22Rv1 (cell line): ENCODE results near the gene NBAS.

Experiments used
- H3K27ac ChIP-seq: fragments of 450-650 bp; 2 replicates; pipeline ENCODE4 v1.5.1; 2017
- ZFX ChIP-seq: fragments of 450-650 bp; IDR thresholded peaks from 2 replicates; pipeline ENCODE4 v1.6.1; 2017; ENCODE audit warnings: antibody characterized with exemption, borderline replicate concordance
- TF ChIP-seq, protein P1 (sequence below): fragments of 450-650 bp; IDR thresholded peaks from 2 replicates; pipeline ENCODE4 v1.5.1; 2017; ENCODE audit warnings: mild to moderate bottlenecking

NBAS gene

DNA sequence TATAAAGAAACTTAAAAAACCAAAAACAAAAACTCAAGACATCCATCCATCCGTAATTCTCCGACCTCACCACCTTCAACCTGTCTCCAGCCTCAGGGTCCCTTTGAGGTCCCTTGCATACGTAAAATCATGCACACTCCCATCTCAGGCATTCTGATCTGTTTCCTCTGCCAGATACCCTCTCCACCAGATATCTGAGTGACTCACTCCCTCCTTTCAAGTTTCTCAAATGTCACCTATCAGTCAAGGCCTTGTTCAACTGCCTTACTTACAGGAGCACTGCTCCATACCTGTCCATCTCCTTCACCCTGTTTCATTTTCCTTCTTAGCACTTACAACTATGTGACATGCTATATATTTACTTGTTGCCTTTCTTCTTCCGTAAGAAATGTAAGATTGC, 369.3 kb downstream of the NBAS start:
- no peak for TF ChIP-seq ZFX
- TF ChIP-seq, protein P1, sequence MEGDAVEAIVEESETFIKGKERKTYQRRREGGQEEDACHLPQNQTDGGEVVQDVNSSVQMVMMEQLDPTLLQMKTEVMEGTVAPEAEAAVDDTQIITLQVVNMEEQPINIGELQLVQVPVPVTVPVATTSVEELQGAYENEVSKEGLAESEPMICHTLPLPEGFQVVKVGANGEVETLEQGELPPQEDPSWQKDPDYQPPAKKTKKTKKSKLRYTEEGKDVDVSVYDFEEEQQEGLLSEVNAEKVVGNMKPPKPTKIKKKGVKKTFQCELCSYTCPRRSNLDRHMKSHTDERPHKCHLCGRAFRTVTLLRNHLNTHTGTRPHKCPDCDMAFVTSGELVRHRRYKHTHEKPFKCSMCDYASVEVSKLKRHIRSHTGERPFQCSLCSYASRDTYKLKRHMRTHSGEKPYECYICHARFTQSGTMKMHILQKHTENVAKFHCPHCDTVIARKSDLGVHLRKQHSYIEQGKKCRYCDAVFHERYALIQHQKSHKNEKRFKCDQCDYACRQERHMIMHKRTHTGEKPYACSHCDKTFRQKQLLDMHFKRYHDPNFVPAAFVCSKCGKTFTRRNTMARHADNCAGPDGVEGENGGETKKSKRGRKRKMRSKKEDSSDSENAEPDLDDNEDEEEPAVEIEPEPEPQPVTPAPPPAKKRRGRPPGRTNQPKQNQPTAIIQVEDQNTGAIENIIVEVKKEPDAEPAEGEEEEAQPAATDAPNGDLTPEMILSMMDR = no peak
- H3K27ac ChIP-seq = no peak overlapping the region

DNA sequence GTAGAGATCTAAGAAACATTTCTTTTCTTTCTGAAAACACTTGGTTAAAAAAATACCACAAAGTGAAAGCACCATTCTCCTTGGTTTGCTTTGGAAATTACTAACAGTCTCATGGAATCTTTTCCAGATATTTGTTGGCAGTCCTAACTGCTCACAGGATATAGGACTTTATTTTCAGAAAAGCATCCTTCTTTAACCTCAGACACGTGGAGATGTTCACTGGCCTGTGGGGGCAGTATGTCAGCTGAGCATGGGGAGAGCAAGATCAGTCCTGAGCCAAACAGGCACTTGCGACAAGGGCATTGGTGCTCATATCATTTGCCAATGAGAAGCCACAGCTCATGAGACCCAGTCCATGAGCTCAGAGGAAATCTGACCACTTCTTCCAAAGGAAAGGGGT, 371.9 kb downstream of the NBAS start:
- no peak for TF ChIP-seq ZFX
- TF ChIP-seq, protein P1 = peak; percentile 24
- H3K27ac ChIP-seq = no peak overlapping the region

DNA sequence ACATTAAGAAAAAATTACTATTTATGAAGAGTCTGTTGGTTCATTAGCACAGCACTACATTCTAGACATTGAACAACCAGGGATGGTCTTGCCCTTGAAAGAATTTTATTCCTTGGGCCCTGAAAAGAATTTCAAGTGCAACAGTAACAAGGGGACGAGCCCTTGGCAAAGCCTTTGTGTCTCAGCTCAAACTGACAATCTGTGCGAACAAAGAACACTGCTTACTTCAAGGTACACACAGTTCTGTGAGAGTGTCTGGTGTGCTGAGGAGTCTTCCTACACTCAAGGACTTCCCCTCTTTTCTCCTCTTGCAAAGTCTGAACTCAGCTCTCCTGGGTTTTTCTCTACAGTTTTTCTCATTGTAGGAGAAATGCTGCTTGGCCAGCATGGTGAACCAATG, 373.4 kb downstream of the NBAS start:
- no peak overlapping the region for H3K27ac ChIP-seq
- no peak for TF ChIP-seq ZFX
- TF ChIP-seq, protein P1 = no peak

DNA sequence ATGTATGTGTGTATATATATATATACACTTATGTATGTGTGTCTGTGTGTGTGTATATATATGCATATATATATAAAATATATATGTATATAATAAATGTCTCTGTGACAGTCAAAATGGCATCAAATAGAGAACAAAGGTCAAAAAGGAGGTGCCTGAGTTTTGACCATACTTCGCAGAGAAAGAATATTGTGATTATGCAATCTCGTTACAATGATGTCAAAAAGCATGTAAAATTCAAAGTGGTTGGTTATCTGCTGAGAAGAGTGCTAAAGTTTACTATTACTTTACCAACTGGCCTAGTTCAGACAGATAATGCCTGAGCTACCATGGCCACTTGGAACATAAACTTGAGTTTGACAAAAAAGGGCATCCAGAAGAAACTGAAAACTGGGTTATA, 375.0 kb downstream of the NBAS start:
- no peak overlapping the region for H3K27ac ChIP-seq
- TF ChIP-seq ZFX = no peak
- TF ChIP-seq, protein P1 = no peak

DNA sequence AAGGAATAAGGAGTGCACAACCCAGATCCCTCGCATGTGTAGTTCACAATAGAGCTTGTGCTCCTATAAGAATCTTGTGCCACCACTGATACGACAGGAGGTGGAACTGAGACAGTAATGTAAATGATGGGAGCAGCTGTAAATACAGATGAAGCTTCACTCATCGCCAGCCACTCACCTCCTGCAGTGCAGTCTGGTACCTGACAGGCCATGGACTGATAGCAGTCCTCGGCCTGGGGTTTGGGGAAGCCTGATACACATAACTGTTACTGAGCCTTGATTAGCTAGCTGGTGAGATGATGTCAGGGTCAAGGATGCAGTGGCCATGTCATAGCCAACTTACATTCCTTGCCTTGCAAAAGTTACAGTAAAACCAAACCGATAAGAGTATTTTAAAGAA, 376.6 kb downstream of the NBAS start:
- no peak for TF ChIP-seq ZFX
- TF ChIP-seq, protein P1 = no peak
- H3K27ac ChIP-seq = no peak overlapping the region

DNA sequence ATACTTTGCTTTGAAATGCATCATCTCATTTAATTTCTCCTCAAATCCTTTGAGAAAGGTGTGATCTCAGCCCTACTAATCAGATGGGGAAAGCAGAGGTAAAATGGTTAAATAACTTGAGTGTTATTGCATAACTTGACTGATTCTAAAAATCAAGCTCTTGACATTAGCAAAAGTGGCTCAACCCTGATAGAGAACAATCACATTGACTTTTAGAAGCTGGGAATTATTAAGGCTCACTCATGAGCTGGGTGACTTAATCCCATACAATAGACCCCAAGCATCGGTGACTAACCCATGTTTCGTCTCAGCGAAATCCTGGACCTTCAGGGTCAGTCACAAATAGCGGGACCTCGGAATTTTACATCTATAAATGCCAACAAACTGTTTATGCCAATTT, 378.9 kb downstream of the NBAS start:
- H3K27ac ChIP-seq = no peak overlapping the region
- TF ChIP-seq, protein P1 = no peak
- no peak for TF ChIP-seq ZFX

DNA sequence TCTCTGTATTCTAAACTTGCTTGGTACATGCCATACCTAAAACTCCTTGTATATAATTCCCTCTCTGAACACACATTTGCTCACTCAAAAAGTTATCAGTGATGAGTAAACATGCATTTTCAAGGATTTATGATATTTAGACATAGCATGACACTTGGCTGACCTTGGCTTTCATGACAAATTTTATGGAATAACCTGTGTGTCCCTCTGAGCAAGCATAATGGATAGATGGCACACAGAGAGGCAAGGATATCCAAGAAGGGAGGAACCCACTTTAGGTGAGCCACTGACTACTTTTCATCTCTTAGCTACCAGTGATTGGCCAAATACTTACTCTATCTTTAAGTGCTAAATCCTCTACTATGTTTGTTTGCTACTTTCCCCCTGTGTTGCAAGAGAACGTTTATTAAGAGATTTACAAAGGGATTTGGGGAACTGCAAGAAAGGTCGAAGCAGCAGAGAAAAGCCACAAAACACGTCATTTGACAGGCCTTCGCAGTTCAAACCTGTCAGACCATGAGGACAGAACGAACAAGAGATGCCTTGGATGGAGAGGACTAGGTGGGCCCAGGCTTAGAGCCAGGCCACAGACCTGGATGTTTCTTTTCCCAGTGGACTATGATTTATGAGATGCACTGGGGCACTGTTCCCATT, 379.9 kb downstream of the NBAS start:
- no peak overlapping the region for H3K27ac ChIP-seq
- TF ChIP-seq, protein P1 = no peak
